DMS79 (cell line): ENCODE results near the gene RNF182.
"Not testable (repeated sequence)": the region's sequence is repeated elsewhere in the genome, so short reads cannot be mapped to it uniquely, and the experiment has no call there.

Experiments used
- DNase-seq: peaks from one replicate; lab custom pipeline; 2025; lab: John Stamatoyannopoulos, UW

The RNF182 gene

GRCh38 chr6:13971303-13971702 is 46.6 kb downstream of the RNF182 start:
- no peak for DNase-seq

GRCh38 chr6:13972602-13973001 is 47.9 kb downstream of the RNF182 start:
- DNase-seq, result not testable (repeated sequence)

GRCh38 chr6:13973422-13973821 is 48.7 kb downstream of the RNF182 start:
- not testable (repeated sequence) for DNase-seq

GRCh38 chr6:13978102-13978640 is 53.4 kb downstream of the RNF182 start:
- DNase-seq, result no peak

- no peak for DNase-seq
These were observed 54.0 kb downstream of the RNF182 start for GRCh38 chr6:13978787-13979186.

- DNase-seq, result no peak
These were observed 54.8 kb downstream of the RNF182 start for GRCh38 chr6:13979284-13980171.

GRCh38 chr6:13980534-13980933 is 55.8 kb downstream of the RNF182 start:
- DNase-seq, result no peak

- DNase-seq, result no peak
These were observed 61.0 kb downstream of the RNF182 start for GRCh38 chr6:13985663-13986325.

GRCh38 chr6:13986700-13987399 is 62.1 kb downstream of the RNF182 start:
- DNase-seq, result no peak

- no peak for DNase-seq
These were observed 62.7 kb downstream of the RNF182 start for GRCh38 chr6:13987400-13987865.

- no peak for DNase-seq
These were observed 63.4 kb downstream of the RNF182 start for GRCh38 chr6:13988049-13988738.

- DNase-seq, result no peak
These were observed 64.2 kb downstream of the RNF182 start for GRCh38 chr6:13988908-13989307.

GRCh38 chr6:13989496-13990144 is 64.9 kb downstream of the RNF182 start:
- DNase-seq, result no peak

- peak; percentile 39 for DNase-seq
These were observed 66.0 kb downstream of the RNF182 start for GRCh38 chr6:13990796-13991195.

GRCh38 chr6:13991393-13991792 is 66.6 kb downstream of the RNF182 start:
- DNase-seq, result no peak

- no peak for DNase-seq
These were observed 67.8 kb downstream of the RNF182 start for GRCh38 chr6:13992417-13993055.

- DNase-seq, result no peak
These were observed 68.7 kb downstream of the RNF182 start for GRCh38 chr6:13993416-13993815.

GRCh38 chr6:13998356-13998755 is 73.6 kb downstream of the RNF182 start:
- DNase-seq, result no peak

GRCh38 chr6:14000901-14001300 is 76.1 kb downstream of the RNF182 start:
- DNase-seq, result no peak

- DNase-seq, result no peak
These were observed 76.7 kb downstream of the RNF182 start for GRCh38 chr6:14001329-14002012.
